G401 (cell line): ENCODE measurements around the gene GJA5. TPM values are rescaled to one million over a fixed set of nuclear protein-coding genes. Genes with fewer than 3 reads are reported as not detected.

ENCODE experiments used
- total RNA-seq: library from RNA; depleted of rRNA; stranded (reverse); fragments of >200 nt; shearing (Covaris generic); gene quantifications from 2 replicates; pipeline ENCODE4 v1.2.3, GENCODE V29; 2014; rRNA removed

GJA5 gene
- total RNA-seq, 1 experiment from 2014 or later = not detected

Other genes starting within 250 kb of the GJA5 start
- gene BCL9, start 219.1 kb downstream of the GJA5 start, total RNA-seq = 10.3 and 15.6 TPM in 2 replicates
- gene ACP6, start 90.1 kb downstream of the GJA5 start, total RNA-seq = 25.2 and 25.4 TPM in 2 replicates
- not detected in 2 replicates for gene GJA8, start 142.2 kb upstream of the GJA5 start, total RNA-seq
- 12.1 and 27.5 TPM in 2 replicates for gene GPR89B, start 167.8 kb upstream of the GJA5 start, total RNA-seq